ENCODE results near the gene ATG13. TPM values are rescaled to one million over a fixed set of nuclear protein-coding genes. Genes with fewer than 3 reads are reported as not detected.

ATG13 gene
- total and polyA plus RNA-seq, 2 of the 8 experiments (the other 6 are each of a cell fraction or from before 2014, with no cell fraction given), result 65.0 to 77.4 TPM

DNA sequence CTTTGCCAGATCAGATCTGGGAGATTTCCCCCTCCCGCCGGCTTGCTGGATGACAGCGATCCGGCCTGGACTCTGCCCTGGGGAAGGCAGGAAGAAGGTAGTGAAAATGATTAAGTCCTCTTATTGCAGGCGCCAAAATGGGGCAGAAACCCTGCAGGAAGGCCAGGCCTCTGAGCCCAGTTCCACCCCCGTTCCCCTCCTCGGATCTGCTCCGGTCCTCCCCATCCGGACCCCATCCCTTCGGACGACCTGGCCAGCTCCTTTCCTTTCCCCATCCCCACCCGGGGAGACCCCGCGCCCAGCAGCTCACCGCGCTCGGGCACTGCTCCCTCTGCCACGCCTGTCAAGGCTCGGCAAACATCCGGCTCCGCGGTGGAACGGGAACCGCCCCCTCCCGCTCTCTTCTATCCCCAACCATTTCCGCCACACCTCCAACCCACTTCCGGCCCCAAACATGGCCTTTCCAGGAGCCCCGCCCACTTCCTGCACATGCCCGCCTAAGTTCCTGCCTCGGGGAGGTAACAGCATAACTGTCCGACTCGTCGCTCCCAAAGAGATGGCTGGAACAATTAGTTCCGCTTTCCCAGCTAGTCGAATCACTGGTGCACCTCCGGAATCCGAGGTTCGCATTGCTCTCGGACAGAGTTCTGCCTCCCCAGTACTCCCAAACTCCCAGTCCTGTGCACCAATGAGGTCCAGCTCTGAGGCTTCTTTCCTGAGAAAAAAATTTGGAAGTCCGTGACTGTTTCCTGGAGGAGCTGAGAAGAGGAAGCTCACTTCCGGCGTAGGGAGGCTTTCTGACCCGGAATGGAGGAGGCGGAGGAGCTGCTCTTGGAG is 83.1 kb downstream of the ATG13 start, which contains the start of the genes ARHGAP1 and ZNF408:
TSS of gene ARHGAP1 (minus strand) at position 379 of the 837 bp plus-strand sequence. CDS start 4,512 bp downstream, outside the sequence.
TSS of gene ZNF408 (plus strand) at position 791 of the 837 bp plus-strand sequence. CDS start at position 808, 17 bp downstream.
- ChIA-PET CTCF (ENCODE audit: partially characterized antibody) (interaction anchor here (0.7 to 1.5 kb wide), 4 partner anchors 30 to 309 kb away, joined by 3 to 4 read pairs (median 3); partner anchors contain the start of gene CHRM4), POLR2A (ENCODE audit: partially characterized antibody) (interaction anchor here (0.7 to 5.2 kb wide), 18 partner anchors 11 to 1148 kb away, joined by 3 to 18 read pairs (median 3); partner anchors contain the start of genes CSTPP1, F2 and NUP160)
- H4K91ac ChIP-seq (replicated peaks; ENCODE audit: insufficient read length, low read length), result peak within 1 kb of the TSS; percentile 88
- peak within 1 kb of the TSS; percentile 79 for H4K5ac ChIP-seq (ENCODE audit: insufficient read length, low read depth, low read length)
- no peaks in the 10 kb centered on the region; a peak in 4 of 7 replicates for H3K4me1 ChIP-seq (replicated peaks in 1 of 4; ENCODE audit: control insufficient read depth in 3 of 4, insufficient read depth in 4 of 4, low read length in 3 of 4)
- H2BK20ac ChIP-seq (ENCODE audit: low read length), result peak within 1 kb of the TSS; percentile 28; the same call in 1 of the 2 replicates
- H2AFZ ChIP-seq (ENCODE audit: low read length), result peak within 1 kb of the TSS; percentile 100
- H3K56ac ChIP-seq (replicated peaks; ENCODE audit: insufficient read length, low read depth, low read length), result peak within 1 kb of the TSS; percentile 50
- H3K79me2 ChIP-seq (ENCODE audit: control insufficient read depth in 1 of 2, insufficient read depth in 2 of 2, low read length in 2 of 2), result peaks cover 3 to 16% of the 10 kb centered on the region in 2 experiments; a peak in 2 of 4 replicates
- peak; percentile 69 for FAIRE-seq
- no peak within 1 kb of the TSS for H3K23ac ChIP-seq (ENCODE audit: insufficient read length)
- no peaks in the 10 kb centered on the region for H3K9me3 ChIP-seq (ENCODE audit: insufficient read depth in 2 of 2, low read depth in 1 of 2, low read length in 1 of 2)
- no peak within 1 kb of the TSS for H2AK5ac ChIP-seq (ENCODE audit: low read depth, low read length)
- WGBS, 2 experiments (ENCODE audit: extremely low coverage in 1 of 2, insufficient coverage in 1 of 2, insufficient read length in 1 of 2, insufficient replicate concordance in 2 of 2, low coverage in 1 of 2, low lambda C conversion rate in 2 of 2, missing lambda C conversion rate in 1 of 2), result 1% methylated on average over 42 of the region's 44 CpGs; no CpG with 5 or more reads in 1 of the 2 experiments
- H4K20me1 ChIP-seq (replicated peaks in 1 of 2; ENCODE audit: control insufficient read depth in 1 of 2, insufficient read depth in 2 of 2, low read length in 2 of 2), result peaks cover 0 to 5% of the 10 kb centered on the region in 2 experiments
- peak within 1 kb of the TSS; percentile 82; the same call in 1 of the 2 replicates for H2BK12ac ChIP-seq (ENCODE audit: low read depth, low read length)
- no peaks in the 10 kb centered on the region for H3K27me3 ChIP-seq (replicated peaks in 1 of 4; ENCODE audit: control insufficient read depth in 3 of 4, extremely low read depth in 1 of 4, insufficient read depth in 3 of 4, low read length in 3 of 4)
- no peak within 1 kb of the TSS for H3K4ac ChIP-seq (replicated peaks; ENCODE audit: insufficient read length, low read depth, low read length)
- peak within 1 kb of the TSS; percentile 98 for H2BK5ac ChIP-seq (ENCODE audit: low read depth, low read length)
- peak within 1 kb of the TSS; percentile 34 for H2BK120ac ChIP-seq (replicated peaks; ENCODE audit: low read depth, low read length)
- peak within 1 kb of the TSS; percentile 59 to 100 (median 96) for H3K4me3 ChIP-seq (ENCODE audit: extremely low read depth in 1 of 4, insufficient read depth in 2 of 4, low read depth in 3 of 4, low read length in 4 of 4)
- H3K18ac ChIP-seq (ENCODE audit: extremely low read depth, low read length), result peak within 1 kb of the TSS; percentile 92
- DNase-seq (ENCODE audit: low read depth in 1 of 2, low spot score in 2 of 2), result peak; percentile 96 to 97
- H4K8ac ChIP-seq (ENCODE audit: extremely low read depth, insufficient read depth, low read length), result peak within 1 kb of the TSS; percentile 99; the same call in 1 of the 2 replicates
- no peak within 1 kb of the TSS for H2BK15ac ChIP-seq (ENCODE audit: low read length)
- H3K9ac ChIP-seq (replicated peaks in 1 of 4; ENCODE audit: extremely low read depth in 1 of 4, low read depth in 3 of 4, low read length in 3 of 4), result peak within 1 kb of the TSS; percentile 77 to 99 (median 95)
- peaks cover 16 to 33% (median 29%) of the 10 kb centered on the region in 4 experiments for H3K36me3 ChIP-seq (ENCODE audit: control insufficient read depth in 2 of 4, insufficient read depth in 4 of 4, low read length in 3 of 4)
- H3K14ac ChIP-seq (ENCODE audit: insufficient read length), result no peak within 1 kb of the TSS
- H3K23me2 ChIP-seq (ENCODE audit: low read depth, low read length), result peaks cover 9% of the 10 kb centered on the region; the same call in 1 of the 2 replicates
- peak within 1 kb of the TSS; percentile 51 to 89 for H3K4me2 ChIP-seq (ENCODE audit: insufficient read depth in 1 of 2, low read depth in 2 of 2, low read length in 2 of 2)
- peak within 1 kb of the TSS; percentile 98 for H3K27ac ChIP-seq (ENCODE audit: low read depth, low read length)
- no peaks in the 10 kb centered on the region for H3K79me1 ChIP-seq (ENCODE audit: low read depth, low read length)
- TF ChIP-seq SP1 (IDR thresholded peaks at IDR 0.05; ENCODE audit: low read depth, low read length) (no peak), SUZ12 (IDR thresholded peaks at IDR 0.05; ENCODE audit: low read length) (no peak), SAP30 (IDR thresholded peaks at IDR 0.05; ENCODE audit: insufficient read depth, insufficient replicate concordance, low read length) (peak; percentile 86), TBP (IDR thresholded peaks at IDR 0.05; ENCODE audit: low read depth, low read length) (peak; percentile 65), KDM5A (IDR thresholded peaks at IDR 0.05; ENCODE audit: low read length) (peak; percentile 91), POU5F1 (IDR thresholded peaks at IDR 0.05; ENCODE audit: low read depth, low read length) (no peak), TAF1 (IDR thresholded peaks at IDR 0.05; ENCODE audit: low read depth, low read length) (peak; percentile 85), RFX5 (IDR thresholded peaks at IDR 0.05; ENCODE audit: borderline replicate concordance, low read depth, low read length) (no peak)
- TF ChIP-seq, protein P1, sequence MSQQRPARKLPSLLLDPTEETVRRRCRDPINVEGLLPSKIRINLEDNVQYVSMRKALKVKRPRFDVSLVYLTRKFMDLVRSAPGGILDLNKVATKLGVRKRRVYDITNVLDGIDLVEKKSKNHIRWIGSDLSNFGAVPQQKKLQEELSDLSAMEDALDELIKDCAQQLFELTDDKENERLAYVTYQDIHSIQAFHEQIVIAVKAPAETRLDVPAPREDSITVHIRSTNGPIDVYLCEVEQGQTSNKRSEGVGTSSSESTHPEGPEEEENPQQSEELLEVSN (IDR thresholded peaks at IDR 0.05), result peak; percentile 45; the same call in 1 of the 2 replicates

Measured in H1 (cell line).